HepG2 (cell line): Measurements from ENCODE around the gene STARD8. TPM values are rescaled to one million over a fixed set of nuclear protein-coding genes. Genes with fewer than 3 reads are reported as not detected.

Experiments
- ATAC-seq: fragments of 200-7000 bp; cut with Tn5 transposase; 3 replicates; pipeline ENCODE4 v1.9.1; 2020; ENCODE audit warnings: mild to moderate bottlenecking, moderate library complexity
- BruUV-seq: library from RNA; stranded (reverse); fragments of 400-500 nt; replicated peaks from 2 replicates; lab custom pipeline; 2021; lab: Mats Ljungman, UMichigan
- CTCF ChIA-PET: fragments of 300-600 bp; formaldehyde crosslinking; extraction: SDS; loops from one replicate; lab custom pipeline; 2021; ENCODE audit warnings: low total read pairs, inconsistent platforms, low intra/inter-chr PET ratio; lab: Yijun Ruan, JAX
- POLR2A ChIA-PET: fragments of 350-600 bp; sonication (Branson Sonifier 250); formaldehyde crosslinking; loops from one replicate; lab custom pipeline; 2020; ENCODE audit warnings: antibody characterized with exemption, inconsistent platforms; lab: Yijun Ruan, JAX
- DNase-seq: peaks from one replicate; pipeline ENCODE4 v3.0.0-alpha.2; 2015; ENCODE audit warnings: low spot score
- FAIRE-seq: peaks from 3 replicates; lab custom pipeline; 2011; peaks lifted over from hg19 to GRCh38; lab: Jason Lieb, UNC
- H2AFZ ChIP-seq: one replicate; pipeline ENCODE4 v1.6.1; 2011; ENCODE audit warnings: low read length, inconsistent platforms
- H3K27ac ChIP-seq: fragments of 300-600 bp; 3 replicates; pipeline ENCODE4 v1.8.0; 2011; ENCODE audit warnings: mixed run types, mild to moderate bottlenecking, mixed read lengths, low read length, inconsistent platforms; ENCODE audit not compliant: insufficient read depth; ENCODE audit errors: extremely low read length
- H3K27me3 ChIP-seq, 2 experiments: fragments of 200-600 bp in 1 of 2; 2 replicates in 1 of 2; 3 replicates in 1 of 2; pipeline versions ENCODE4 v1.6.0 to v1.8.0; 2011; ENCODE audit warnings: low read length in 2 of 2, mild to moderate bottlenecking in 2 of 2, moderate library complexity in 2 of 2, inconsistent platforms in 1 of 2; ENCODE audit not compliant: insufficient read depth in 2 of 2, control insufficient read depth in 1 of 2
- H3K36me3 ChIP-seq, 2 experiments: fragments of 200-600 bp in 1 of 2; replicated peaks in 1 of 2; 2 replicates in 1 of 2; 3 replicates in 1 of 2; pipeline versions ENCODE4 v1.5.1 to v1.8.0; 2011; ENCODE audit warnings: low read length in 2 of 2, inconsistent platforms in 1 of 2; ENCODE audit not compliant: insufficient read depth in 2 of 2, control insufficient read depth in 1 of 2
- H3K4me1 ChIP-seq: 2 replicates; pipeline ENCODE4 v1.5.1; 2012; ENCODE audit warnings: low read length, inconsistent platforms; ENCODE audit not compliant: insufficient read depth
- H3K4me2 ChIP-seq: 2 replicates; pipeline ENCODE4 v1.6.0; 2011; ENCODE audit warnings: low read depth, low read length, inconsistent platforms
- H3K4me3 ChIP-seq, 3 experiments: fragments of 200-600 bp in 1 of 3; sonication (generic), shearing (Covaris generic) in 1 of 3; replicated peaks in 1 of 3; 2 replicates each; pipeline ENCODE4 v1.5.1; 2011 to 2016; ENCODE audit warnings: low read length in 3 of 3, inconsistent platforms in 2 of 3, low read depth in 2 of 3, mild to moderate bottlenecking in 2 of 3, control low read depth in 1 of 3, mixed read lengths in 1 of 3; ENCODE audit not compliant: insufficient read depth in 1 of 3
- H3K79me2 ChIP-seq: one replicate; pipeline ENCODE4 v1.6.1; 2011; ENCODE audit warnings: low read length, inconsistent platforms; ENCODE audit not compliant: insufficient read depth
- H3K9ac ChIP-seq: 2 replicates; pipeline ENCODE4 v1.6.0; 2011; ENCODE audit warnings: mild to moderate bottlenecking, low read depth, low read length, inconsistent platforms; ENCODE audit not compliant: insufficient read depth
- H3K9me3 ChIP-seq: 2 replicates; pipeline ENCODE4 v1.5.1; 2012; ENCODE audit warnings: mild to moderate bottlenecking, low read length
- H4K20me1 ChIP-seq: 2 replicates; pipeline ENCODE4 v1.6.0; 2011; ENCODE audit warnings: inconsistent platforms, mild to moderate bottlenecking, low read length, moderate library complexity; ENCODE audit not compliant: insufficient read depth
- JARID2 ChIP-seq: sonication (generic); formaldehyde crosslinking; IDR thresholded peaks from 2 replicates; pipeline ENCODE4 v1.8.1; 2023; ENCODE audit warnings: missing genetic modification reagents, inconsistent platforms; ENCODE audit not compliant: insufficient replicate concordance
- JDP2 ChIP-seq: sonication (generic); formaldehyde crosslinking; IDR thresholded peaks from 2 replicates; pipeline ENCODE4 v1.8.1; 2022; ENCODE audit warnings: missing genetic modification reagents, borderline replicate concordance
- POLR2A ChIP-seq, 2 experiments: IDR thresholded peaks; 2 replicates each; pipeline ENCODE4 v1.6.1; 2011; ENCODE audit warnings: low read depth in 2 of 2, low read length in 2 of 2, mild to moderate bottlenecking in 1 of 2, moderate library complexity in 1 of 2; ENCODE audit not compliant: insufficient read depth in 1 of 2
- RFXANK ChIP-seq: IDR thresholded peaks from 2 replicates; pipeline ENCODE4 v1.6.1; 2016
- WGBS: methylation state at CpG from one replicate; pipeline ENCODE4 v1.1.6; 2017; ENCODE audit warnings: low lambda C conversion rate; 5-methylcytosine and 5-hydroxymethylcytosine counted together
- in situ Hi-C: cut with HindIII; loops from 2 replicates; pipeline ENCODE4 v1.10.0; 2017; ENCODE audit warnings: low pct_unique_long_range_greater_than_20kb; ENCODE audit not compliant: extremely low pct_ligation_motif_present
- intact Hi-C: fragments of 100-400 bp; cut with micrococcal nuclease; formaldehyde crosslinking; loops from one replicate; pipeline ENCODE4 v1.10.0; 2022; ENCODE audit not compliant: unreplicated experiment
- polyA plus RNA-seq, 8 experiments: library from polyadenylated mRNA; depleted of rRNA in 3 of 8; stranded (reverse) in 7 of 8; unstranded in 1 of 8; fragments of >200 nt; fragmentation: Illumina TruSeq in 4 of 8; extraction: Trizol in 4 of 8; gene quantifications; 2 replicates each; pipeline versions ENCODE4 v1.2.1 to v1.2.3, GENCODE V29; 2011 to 2016; ENCODE audit warnings: low read depth in 4 of 8, missing spikeins in 1 of 8, mixed read lengths in 1 of 8; ENCODE audit not compliant: insufficient read depth in 1 of 8
- total RNA-seq, 5 experiments: library from RNA; depleted of rRNA; stranded (reverse); fragments of >200 nt; fragmentation: Illumina TruSeq; extraction: Trizol; gene quantifications; 2 replicates each; pipeline ENCODE4 v1.2.3, GENCODE V29; 2016; ENCODE audit warnings: low read depth in 1 of 5
- TF ChIP-seq, protein P1 (sequence below): IDR thresholded peaks from 2 replicates; pipeline ENCODE4 v1.6.1; 2016; ENCODE audit warnings: low read depth, borderline replicate concordance
- TF ChIP-seq, protein P2 (sequence below): sonication (generic); formaldehyde crosslinking; conservative IDR thresholded peaks from 2 replicates; pipeline ENCODE4 v1.4.0; 2020; ENCODE audit warnings: missing genetic modification reagents
- TF ChIP-seq, protein P3 (sequence below): sonication (generic); formaldehyde crosslinking; IDR thresholded peaks from 2 replicates; pipeline ENCODE4 v1.5.1; 2020; ENCODE audit warnings: missing genetic modification reagents, mild to moderate bottlenecking, borderline replicate concordance

STARD8 gene
- total and polyA plus RNA-seq, 2 of the 13 experiments (the other 11 are each of a cell fraction or from before 2014, with no cell fraction given), result 0.02 to 0.09 TPM

DNA sequence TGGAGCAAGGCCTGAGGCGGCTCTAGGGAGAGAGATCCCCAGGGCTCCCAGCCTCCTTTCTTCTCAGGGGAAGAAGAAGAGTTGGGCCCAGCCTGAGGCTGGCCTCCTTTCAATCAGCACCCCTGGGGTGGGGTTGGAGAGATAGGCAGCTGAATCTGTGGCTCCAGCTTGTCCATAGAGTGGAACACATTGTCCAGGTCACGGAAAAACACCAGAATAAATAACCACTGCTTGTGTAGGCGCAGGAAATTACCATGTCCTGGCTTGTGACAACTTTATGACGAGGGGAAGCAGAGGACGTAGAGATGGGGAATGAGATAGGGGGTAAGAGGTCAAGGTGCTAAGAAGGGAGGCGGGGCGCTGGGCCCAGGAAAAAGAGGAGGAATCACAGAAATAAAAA lies 100.6 kb downstream of the STARD8 start:
- Histone ChIP-seq H3K27ac (no peak overlapping the region), H3K9me3 (no peaks in the 10 kb centered on the region), H2AFZ (no peak overlapping the region), H3K4me1 (peaks cover 12% of the 10 kb centered on the region), H3K9ac (no peak overlapping the region), H4K20me1 (no peaks in the 10 kb centered on the region), H3K4me2 (no peak overlapping the region), H3K27me3 (no peaks in the 10 kb centered on the region), H3K36me3 (no peaks in the 10 kb centered on the region), H3K79me2 (no peaks in the 10 kb centered on the region), H3K4me3 (no peak overlapping the region)
- DNase-seq (no peak), ATAC-seq (no peak), FAIRE-seq (no peak)
- TF ChIP-seq RFXANK (CRISPR knock-in tag), result no peak
- in situ Hi-C loops (no loop called here), intact Hi-C loops (no loop called here)
- 2% methylated on average over 7 of the region's 7 CpGs for WGBS
- POLR2A ChIA-PET, result no interaction called here
- BruUV-seq, result no TSS peak
- CTCF ChIA-PET, result no interaction called here

DNA sequence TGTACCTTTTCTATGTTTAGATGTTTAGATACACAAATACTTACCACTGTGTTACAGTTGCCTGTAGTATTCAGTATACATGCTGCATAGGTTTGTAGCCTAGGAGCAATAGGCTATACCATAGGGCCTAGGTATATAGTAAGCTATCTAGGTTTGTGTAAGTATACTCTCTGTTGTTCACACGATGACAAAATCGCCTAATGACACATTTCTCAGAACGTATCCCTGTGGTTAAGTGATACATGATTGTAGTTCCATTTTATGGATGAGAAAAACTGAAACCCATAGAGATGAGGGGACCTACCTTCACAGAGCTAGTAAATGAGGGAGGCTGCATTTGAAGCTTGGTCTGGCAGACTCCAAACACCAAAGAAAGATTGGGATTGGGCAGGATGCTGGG lies 102.0 kb downstream of the STARD8 start:
- BruUV-seq, result no TSS peak
- H3K79me2 ChIP-seq, result no peaks in the 10 kb centered on the region
- 57% methylated on average over 3 of the region's 3 CpGs for WGBS
- ATAC-seq, result no peak
- H3K9me3 ChIP-seq, result no peaks in the 10 kb centered on the region
- intact Hi-C loops, result no loop called here
- H3K27me3 ChIP-seq, result no peaks in the 10 kb centered on the region
- H4K20me1 ChIP-seq, result no peaks in the 10 kb centered on the region
- in situ Hi-C loops, result no loop called here
- peaks cover 12% of the 10 kb centered on the region for H3K4me1 ChIP-seq
- POLR2A ChIA-PET, result no interaction called here
- H3K4me2 ChIP-seq, result no peak overlapping the region
- CTCF ChIA-PET, result no interaction called here
- H2AFZ ChIP-seq, result no peak overlapping the region
- H3K4me3 ChIP-seq, result no peak overlapping the region
- no peak for DNase-seq
- H3K36me3 ChIP-seq, result no peaks in the 10 kb centered on the region
- no peak overlapping the region for H3K27ac ChIP-seq
- no peak for FAIRE-seq
- H3K9ac ChIP-seq, result no peak overlapping the region
- TF ChIP-seq POLR2A (IDR thresholded peaks at IDR 0.05; ENCODE audit: insufficient read depth in 1 of 2, low read depth in 2 of 2, low read length in 2 of 2) (no peak), JARID2 (no peak), JDP2 (CRISPR knock-in tag) (no peak)
- TF ChIP-seq, protein P1, sequence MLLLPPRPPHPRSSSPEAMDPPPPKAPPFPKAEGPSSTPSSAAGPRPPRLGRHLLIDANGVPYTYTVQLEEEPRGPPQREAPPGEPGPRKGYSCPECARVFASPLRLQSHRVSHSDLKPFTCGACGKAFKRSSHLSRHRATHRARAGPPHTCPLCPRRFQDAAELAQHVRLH (CRISPR knock-in tag), result no peak
- TF ChIP-seq, protein P2, sequence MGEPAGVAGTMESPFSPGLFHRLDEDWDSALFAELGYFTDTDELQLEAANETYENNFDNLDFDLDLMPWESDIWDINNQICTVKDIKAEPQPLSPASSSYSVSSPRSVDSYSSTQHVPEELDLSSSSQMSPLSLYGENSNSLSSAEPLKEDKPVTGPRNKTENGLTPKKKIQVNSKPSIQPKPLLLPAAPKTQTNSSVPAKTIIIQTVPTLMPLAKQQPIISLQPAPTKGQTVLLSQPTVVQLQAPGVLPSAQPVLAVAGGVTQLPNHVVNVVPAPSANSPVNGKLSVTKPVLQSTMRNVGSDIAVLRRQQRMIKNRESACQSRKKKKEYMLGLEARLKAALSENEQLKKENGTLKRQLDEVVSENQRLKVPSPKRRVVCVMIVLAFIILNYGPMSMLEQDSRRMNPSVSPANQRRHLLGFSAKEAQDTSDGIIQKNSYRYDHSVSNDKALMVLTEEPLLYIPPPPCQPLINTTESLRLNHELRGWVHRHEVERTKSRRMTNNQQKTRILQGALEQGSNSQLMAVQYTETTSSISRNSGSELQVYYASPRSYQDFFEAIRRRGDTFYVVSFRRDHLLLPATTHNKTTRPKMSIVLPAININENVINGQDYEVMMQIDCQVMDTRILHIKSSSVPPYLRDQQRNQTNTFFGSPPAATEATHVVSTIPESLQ, result no peak
- TF ChIP-seq, protein P3, sequence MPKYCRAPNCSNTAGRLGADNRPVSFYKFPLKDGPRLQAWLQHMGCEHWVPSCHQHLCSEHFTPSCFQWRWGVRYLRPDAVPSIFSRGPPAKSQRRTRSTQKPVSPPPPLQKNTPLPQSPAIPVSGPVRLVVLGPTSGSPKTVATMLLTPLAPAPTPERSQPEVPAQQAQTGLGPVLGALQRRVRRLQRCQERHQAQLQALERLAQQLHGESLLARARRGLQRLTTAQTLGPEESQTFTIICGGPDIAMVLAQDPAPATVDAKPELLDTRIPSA (CRISPR knock-in tag), result no peak
